ENCODE results near the gene OR52B4. TPM values are rescaled to one million over a fixed set of nuclear protein-coding genes. Genes with fewer than 3 reads are reported as not detected.

OR52B4 gene
- total RNA-seq, 2 donors from 2014 or later, result not detected

- no peaks in the 10 kb centered on the region for H3K27me3 Mint-ChIP-seq (ENCODE audit: insufficient read depth)
- peaks cover 42% of the 10 kb centered on the region for H3K36me3 Mint-ChIP-seq (ENCODE audit: low read depth)
- H3K4me1 Mint-ChIP-seq, result no peaks in the 10 kb centered on the region
- Histone ChIP-seq H3K4me1 (ENCODE audit: control insufficient read depth, insufficient read depth, low read length) (no peaks in the 10 kb centered on the region), H3K4me3 (ENCODE audit: low read length) (no peak overlapping the region), H3K27me3 (ENCODE audit: control insufficient read depth, insufficient read depth, low read length, poor library complexity, severe bottlenecking) (no peaks in the 10 kb centered on the region), H3K9me3 (ENCODE audit: control insufficient read depth, low read length) (no peaks in the 10 kb centered on the region), H3K36me3 (ENCODE audit: control insufficient read depth, insufficient read depth, low read length) (peaks cover 8% of the 10 kb centered on the region), H3K27ac (ENCODE audit: low read depth, low read length) (no peak overlapping the region), H3K9ac (ENCODE audit: extremely low read depth, low read length, poor library complexity, severe bottlenecking) (no peak overlapping the region)
- no peaks in the 10 kb centered on the region for H3K9me3 Mint-ChIP-seq
- WGBS, 2 experiments (ENCODE audit: insufficient coverage in 1 of 2, insufficient read length in 1 of 2), result 83 to 91% methylated on average over 2 to 3 of the region's 3 CpGs
- no peak overlapping the region for H3K27ac Mint-ChIP-seq
- no peak for DNase-seq
- TF ChIP-seq CTCF (conservative IDR thresholded peaks at IDR 0.05), result no peak
- H3K4me3 Mint-ChIP-seq, result no peak overlapping the region
These were observed 18.0 kb upstream of the OR52B4 start for GRCh38 chr11:4385978-4386740.

GRCh38 chr11:4381901-4382300 lies 13.7 kb upstream of the OR52B4 start:
- Mint-ChIP-seq H3K4me1 (no peaks in the 10 kb centered on the region), H3K27ac (no peak overlapping the region), H3K4me3 (no peak overlapping the region), H3K27me3 (ENCODE audit: insufficient read depth) (no peaks in the 10 kb centered on the region), H3K9me3 (no peaks in the 10 kb centered on the region), H3K36me3 (ENCODE audit: low read depth) (peaks cover 15% of the 10 kb centered on the region)
- no peaks in the 10 kb centered on the region for H3K4me1 ChIP-seq (ENCODE audit: control insufficient read depth, insufficient read depth, low read length)
- H3K4me3 ChIP-seq (ENCODE audit: low read length), result no peak overlapping the region
- H3K36me3 ChIP-seq (ENCODE audit: control insufficient read depth, insufficient read depth, low read length), result no peaks in the 10 kb centered on the region
- TF ChIP-seq CTCF (conservative IDR thresholded peaks at IDR 0.05), result no peak
- H3K27me3 ChIP-seq (ENCODE audit: control insufficient read depth, insufficient read depth, low read length, poor library complexity, severe bottlenecking), result no peaks in the 10 kb centered on the region
- no peak overlapping the region for H3K27ac ChIP-seq (ENCODE audit: low read depth, low read length)
- H3K9ac ChIP-seq (ENCODE audit: extremely low read depth, low read length, poor library complexity, severe bottlenecking), result no peak overlapping the region
- WGBS, 2 experiments (ENCODE audit: insufficient coverage in 1 of 2, insufficient read length in 1 of 2), result 85% methylated on average over 2 of the region's 2 CpGs; no CpG with 5 or more reads in 1 of the 2 experiments
- DNase-seq, result no peak
- no peaks in the 10 kb centered on the region for H3K9me3 ChIP-seq (ENCODE audit: control insufficient read depth, low read length)

- Histone ChIP-seq H3K9me3 (ENCODE audit: control insufficient read depth, low read length) (no peaks in the 10 kb centered on the region), H3K27me3 (ENCODE audit: control insufficient read depth, insufficient read depth, low read length, poor library complexity, severe bottlenecking) (no peaks in the 10 kb centered on the region), H3K9ac (ENCODE audit: extremely low read depth, low read length, poor library complexity, severe bottlenecking) (no peak overlapping the region), H3K27ac (ENCODE audit: low read depth, low read length) (no peak overlapping the region), H3K36me3 (ENCODE audit: control insufficient read depth, insufficient read depth, low read length) (no peaks in the 10 kb centered on the region), H3K4me3 (ENCODE audit: low read length) (no peak overlapping the region), H3K4me1 (ENCODE audit: control insufficient read depth, insufficient read depth, low read length) (no peaks in the 10 kb centered on the region)
- Mint-ChIP-seq H3K27me3 (ENCODE audit: insufficient read depth) (no peaks in the 10 kb centered on the region), H3K4me1 (no peaks in the 10 kb centered on the region), H3K9me3 (no peaks in the 10 kb centered on the region), H3K27ac (no peak overlapping the region), H3K4me3 (no peak overlapping the region), H3K36me3 (ENCODE audit: low read depth) (no peaks in the 10 kb centered on the region)
- DNase-seq, result no peak
- no peak for TF ChIP-seq CTCF (conservative IDR thresholded peaks at IDR 0.05)
- WGBS, 2 experiments (ENCODE audit: insufficient coverage in 1 of 2, insufficient read length in 1 of 2), result 89 to 93% methylated on average over 3 to 5 of the region's 5 CpGs
These were observed 7.4 kb upstream of the OR52B4 start for GRCh38 chr11:4375431-4376140.

All from endodermal cell (in vitro differentiated cells).